ENCODE data around the gene ADORA2B.

Gene ADORA2B

DNA sequence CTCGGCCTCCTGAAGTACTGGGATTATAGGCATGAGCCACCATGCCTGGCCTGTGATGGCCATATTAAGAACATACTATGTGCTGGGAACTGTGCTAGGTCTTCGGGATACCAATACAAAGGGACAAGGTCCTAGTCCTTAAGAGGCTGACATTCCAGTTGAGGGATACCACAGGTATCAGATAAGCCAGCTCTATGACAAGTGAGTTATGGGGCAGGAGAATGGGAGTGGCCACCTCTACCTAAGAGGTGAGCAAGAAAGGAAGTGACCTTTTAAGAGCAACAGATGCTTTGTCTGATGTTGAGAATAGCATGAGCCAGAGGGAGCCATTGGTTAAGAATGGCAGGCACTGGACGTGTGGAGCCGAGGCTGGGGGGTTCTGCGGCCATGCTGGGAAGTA is 27.0 kb downstream of the ADORA2B start:
- H3K4me1 ChIP-seq (ENCODE audit: insufficient read depth, low read length, poor library complexity, severe bottlenecking) = peaks cover 10% of the 10 kb centered on the region

DNA sequence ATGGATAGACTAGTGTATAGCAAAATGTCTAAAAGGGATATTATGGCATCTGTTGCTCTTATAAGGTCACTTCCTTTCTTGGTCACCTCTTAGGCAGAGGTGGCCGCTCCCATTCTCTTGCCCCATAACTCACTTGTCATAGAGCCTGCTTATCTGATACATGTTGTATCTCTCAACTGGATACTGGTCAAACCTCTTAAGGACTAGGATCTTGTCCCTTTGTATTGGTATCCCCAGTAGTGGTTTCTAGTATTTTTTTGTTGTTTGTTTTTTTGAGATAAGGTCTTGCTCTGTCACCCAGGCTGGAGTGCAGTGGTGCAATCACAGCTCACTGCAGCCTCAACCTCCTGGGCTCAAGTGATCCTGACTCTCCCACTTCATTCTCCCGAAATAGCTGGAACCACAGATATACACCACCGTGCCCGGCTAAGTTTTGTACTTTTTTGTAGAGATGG is 27.6 kb downstream of the ADORA2B start:
- Histone ChIP-seq H3K9ac (ENCODE audit: low read depth, low read length, poor library complexity, severe bottlenecking) (no peak overlapping the region), H3K4me1 (ENCODE audit: insufficient read depth, low read length, poor library complexity, severe bottlenecking) (peaks cover 4% of the 10 kb centered on the region), H3K36me3 (ENCODE audit: insufficient read depth, low read length) (no peaks in the 10 kb centered on the region), H3K9me2 (replicated peaks; ENCODE audit: low read depth, low read length) (no peaks in the 10 kb centered on the region), H4K20me1 (ENCODE audit: insufficient read depth, low read length, poor library complexity, severe bottlenecking) (no peaks in the 10 kb centered on the region), H3K27me3 (ENCODE audit: insufficient read depth, low read length, poor library complexity, severe bottlenecking) (no peaks in the 10 kb centered on the region), H3K79me2 (ENCODE audit: insufficient read depth, low read length) (no peaks in the 10 kb centered on the region), H2AFZ (ENCODE audit: low read length) (no peak overlapping the region), H3K4me3 (ENCODE audit: low read length, poor library complexity, severe bottlenecking) (no peak overlapping the region), H3K9me3 (ENCODE audit: insufficient read depth, low read depth, low read length) (no peaks in the 10 kb centered on the region), H3F3A (ENCODE audit: low read depth) (no peaks in the 10 kb centered on the region), H3K4me2 (ENCODE audit: low read depth, low read length, poor library complexity, severe bottlenecking) (no peak overlapping the region)
- TF ChIP-seq EZH2phosphoT487 (IDR thresholded peaks at IDR 0.05; ENCODE audit: borderline replicate concordance) = no peak
- TF ChIP-seq, protein P1, sequence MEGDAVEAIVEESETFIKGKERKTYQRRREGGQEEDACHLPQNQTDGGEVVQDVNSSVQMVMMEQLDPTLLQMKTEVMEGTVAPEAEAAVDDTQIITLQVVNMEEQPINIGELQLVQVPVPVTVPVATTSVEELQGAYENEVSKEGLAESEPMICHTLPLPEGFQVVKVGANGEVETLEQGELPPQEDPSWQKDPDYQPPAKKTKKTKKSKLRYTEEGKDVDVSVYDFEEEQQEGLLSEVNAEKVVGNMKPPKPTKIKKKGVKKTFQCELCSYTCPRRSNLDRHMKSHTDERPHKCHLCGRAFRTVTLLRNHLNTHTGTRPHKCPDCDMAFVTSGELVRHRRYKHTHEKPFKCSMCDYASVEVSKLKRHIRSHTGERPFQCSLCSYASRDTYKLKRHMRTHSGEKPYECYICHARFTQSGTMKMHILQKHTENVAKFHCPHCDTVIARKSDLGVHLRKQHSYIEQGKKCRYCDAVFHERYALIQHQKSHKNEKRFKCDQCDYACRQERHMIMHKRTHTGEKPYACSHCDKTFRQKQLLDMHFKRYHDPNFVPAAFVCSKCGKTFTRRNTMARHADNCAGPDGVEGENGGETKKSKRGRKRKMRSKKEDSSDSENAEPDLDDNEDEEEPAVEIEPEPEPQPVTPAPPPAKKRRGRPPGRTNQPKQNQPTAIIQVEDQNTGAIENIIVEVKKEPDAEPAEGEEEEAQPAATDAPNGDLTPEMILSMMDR (conservative IDR thresholded peaks at IDR 0.05; ENCODE audit: low read length) = no peak

More for the DNA sequence above, 27.0 kb downstream of the ADORA2B start:
- no peaks in the 10 kb centered on the region for H3K79me2 ChIP-seq (ENCODE audit: insufficient read depth, low read length)
- H3K9me2 ChIP-seq (replicated peaks; ENCODE audit: low read depth, low read length) = no peaks in the 10 kb centered on the region
- TF ChIP-seq, protein P1 (conservative IDR thresholded peaks at IDR 0.05; ENCODE audit: low read length) = no peak
- no peak for TF ChIP-seq EZH2phosphoT487 (IDR thresholded peaks at IDR 0.05; ENCODE audit: borderline replicate concordance)
- H3K9me3 ChIP-seq (ENCODE audit: insufficient read depth, low read depth, low read length) = no peaks in the 10 kb centered on the region
- no peaks in the 10 kb centered on the region for H3K27me3 ChIP-seq (ENCODE audit: insufficient read depth, low read length, poor library complexity, severe bottlenecking)
- H3F3A ChIP-seq (ENCODE audit: low read depth) = no peaks in the 10 kb centered on the region
- H3K4me3 ChIP-seq (ENCODE audit: low read length, poor library complexity, severe bottlenecking) = no peak overlapping the region
- no peak overlapping the region for H2AFZ ChIP-seq (ENCODE audit: low read length)
- H3K36me3 ChIP-seq (ENCODE audit: insufficient read depth, low read length) = no peaks in the 10 kb centered on the region
- H3K9ac ChIP-seq (ENCODE audit: low read depth, low read length, poor library complexity, severe bottlenecking) = no peak overlapping the region
- no peaks in the 10 kb centered on the region for H4K20me1 ChIP-seq (ENCODE audit: insufficient read depth, low read length, poor library complexity, severe bottlenecking)
- no peak overlapping the region for H3K4me2 ChIP-seq (ENCODE audit: low read depth, low read length, poor library complexity, severe bottlenecking)

DNA sequence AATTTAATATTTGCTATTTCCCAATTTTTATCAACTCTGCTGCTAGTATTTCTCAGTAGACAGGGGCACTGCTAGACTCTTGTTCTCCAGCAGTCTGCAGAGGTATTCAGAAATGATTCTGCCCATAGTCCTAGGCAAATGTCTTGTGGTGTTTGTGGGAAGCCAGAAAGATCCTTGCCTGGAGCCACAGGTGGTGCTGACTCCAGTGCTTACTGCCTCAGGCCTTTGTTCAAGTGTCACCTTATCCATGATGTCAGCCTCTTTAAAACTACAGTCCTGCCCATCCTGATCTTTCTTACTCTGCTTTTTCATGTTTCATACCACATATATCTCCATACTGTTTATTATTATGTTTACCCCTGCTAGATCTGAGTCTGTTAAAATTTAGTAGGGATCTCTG is 28.1 kb downstream of the ADORA2B start:
- no peak overlapping the region for H3K4me2 ChIP-seq (ENCODE audit: low read depth, low read length, poor library complexity, severe bottlenecking)

More for the DNA sequence above, 28.1 kb downstream of the ADORA2B start:
- Histone ChIP-seq H3K79me2 (ENCODE audit: insufficient read depth, low read length) (no peaks in the 10 kb centered on the region), H3K36me3 (ENCODE audit: insufficient read depth, low read length) (no peaks in the 10 kb centered on the region), H3K9me3 (ENCODE audit: insufficient read depth, low read depth, low read length) (no peaks in the 10 kb centered on the region), H4K20me1 (ENCODE audit: insufficient read depth, low read length, poor library complexity, severe bottlenecking) (no peaks in the 10 kb centered on the region), H3K9ac (ENCODE audit: low read depth, low read length, poor library complexity, severe bottlenecking) (no peak overlapping the region), H3K4me1 (ENCODE audit: insufficient read depth, low read length, poor library complexity, severe bottlenecking) (no peaks in the 10 kb centered on the region), H2AFZ (ENCODE audit: low read length) (no peak overlapping the region), H3K9me2 (replicated peaks; ENCODE audit: low read depth, low read length) (no peaks in the 10 kb centered on the region), H3F3A (ENCODE audit: low read depth) (no peaks in the 10 kb centered on the region), H3K4me3 (ENCODE audit: low read length, poor library complexity, severe bottlenecking) (no peak overlapping the region), H3K27me3 (ENCODE audit: insufficient read depth, low read length, poor library complexity, severe bottlenecking) (no peaks in the 10 kb centered on the region)
- TF ChIP-seq, protein P1 (conservative IDR thresholded peaks at IDR 0.05; ENCODE audit: low read length) = no peak

All from Loucy (cell line).